PC-3 (cell line): Measurements from ENCODE around the gene MYRFL. TPM values are rescaled to one million over a fixed set of nuclear protein-coding genes. Genes with fewer than 3 reads are reported as not detected.

ENCODE experiments used
- ATAC-seq: fragments of 200-7000 bp; cut with Tn5 transposase; 2 replicates; pipeline ENCODE4 v1.9.1; 2020; ENCODE audit warnings: mild to moderate bottlenecking, moderate library complexity
- BruUV-seq: library from RNA; stranded (reverse); fragments of 400-500 nt; replicated peaks from 2 replicates; lab custom pipeline; 2021; lab: Mats Ljungman, UMichigan
- CTCF ChIA-PET: fragments of 300-600 bp; sonication (Branson Sonifier 250); formaldehyde crosslinking; loops from one replicate; lab custom pipeline; 2022; ENCODE audit warnings: antibody characterized with exemption; lab: Charles Lee
- POLR2A ChIA-PET: fragments of 300-600 bp; sonication (Branson Sonifier 250); formaldehyde crosslinking; loops from one replicate; lab custom pipeline; 2022; ENCODE audit warnings: antibody characterized with exemption; ENCODE audit not compliant: unreplicated experiment; lab: Charles Lee
- DNase-seq: peaks from one replicate; pipeline ENCODE4 v3.0.0-alpha.2; 2015
- H2AFZ ChIP-seq: fragments of 300-600 bp; sonication (generic); 2 replicates; pipeline ENCODE4 v1.6.0; 2016; ENCODE audit warnings: antibody characterized with exemption, low read length
- H3F3A ChIP-seq: fragments of 300-600 bp; sonication (generic); one replicate; pipeline ENCODE4 v1.6.0; 2017; ENCODE audit warnings: antibody characterized with exemption, low read length, control low read depth, mild to moderate bottlenecking; ENCODE audit not compliant: unreplicated experiment
- H3K27ac ChIP-seq: fragments of 300-600 bp; sonication (generic); 2 replicates; pipeline ENCODE4 v1.5.1; 2016; ENCODE audit warnings: mild to moderate bottlenecking, low read length
- H3K27me3 ChIP-seq: fragments of 300-600 bp; sonication (generic); 2 replicates; pipeline ENCODE4 v1.6.1; 2016; ENCODE audit warnings: low read length, mixed read lengths
- H3K36me3 ChIP-seq: fragments of 300-600 bp; sonication (generic); 2 replicates; pipeline ENCODE4 v1.6.1; 2016; ENCODE audit warnings: low read depth, mixed run types, low read length, mixed read lengths
- H3K4me1 ChIP-seq: fragments of 300-600 bp; sonication (generic); 2 replicates; pipeline ENCODE4 v1.5.1; 2016; ENCODE audit warnings: low read length; ENCODE audit not compliant: insufficient read depth
- H3K4me2 ChIP-seq: fragments of 300-600 bp; sonication (generic); 2 replicates; pipeline ENCODE4 v1.6.0; 2016; ENCODE audit warnings: low read length
- H3K4me3 ChIP-seq: fragments of 300-600 bp; sonication (generic); 2 replicates; pipeline ENCODE4 v1.5.1; 2016; ENCODE audit warnings: mild to moderate bottlenecking, low read length, mixed read lengths
- H3K79me2 ChIP-seq: fragments of 300-600 bp; sonication (generic); 2 replicates; pipeline ENCODE4 v1.6.1; 2017; ENCODE audit warnings: low read length, mixed read lengths
- H3K9ac ChIP-seq: fragments of 300-600 bp; sonication (generic); 2 replicates; pipeline ENCODE4 v1.6.0; 2016; ENCODE audit warnings: mild to moderate bottlenecking, low read length
- H3K9me2 ChIP-seq: fragments of 300-600 bp; sonication (generic); replicated peaks from 2 replicates; pipeline ENCODE4 v1.6.1; 2016; ENCODE audit warnings: mixed run types, low read length, mixed read lengths
- H3K9me3 ChIP-seq: fragments of 300-600 bp; sonication (generic); 2 replicates; pipeline ENCODE4 v1.6.1; 2016; ENCODE audit warnings: low read length, mixed read lengths
- H4K20me1 ChIP-seq: fragments of 300-600 bp; sonication (generic); 2 replicates; pipeline ENCODE4 v1.6.1; 2016; ENCODE audit warnings: low read length, mixed read lengths
- CTCF ChIP-seq: fragments of 300-600 bp; sonication (generic); conservative IDR thresholded peaks from 2 replicates; pipeline ENCODE4 v1.5.1; 2017; ENCODE audit warnings: antibody characterized with exemption, low read depth, mild to moderate bottlenecking, low read length
- EZH2 ChIP-seq: fragments of 300-600 bp; sonication (generic); IDR thresholded peaks from one replicate; pipeline ENCODE4 v1.6.1; 2017; ENCODE audit warnings: antibody characterized with exemption, mild to moderate bottlenecking, low read length; ENCODE audit not compliant: unreplicated experiment
- EZH2phosphoT487 ChIP-seq: fragments of 300-600 bp; sonication (generic); IDR thresholded peaks from 2 replicates; pipeline ENCODE4 v1.6.1; 2018; ENCODE audit warnings: mild to moderate bottlenecking, antibody characterized with exemption, low read length, borderline replicate concordance
- intact Hi-C: fragments of 100-400 bp; cut with micrococcal nuclease; formaldehyde crosslinking; loops from 2 replicates; pipeline ENCODE4 v1.9.0; 2023
- total RNA-seq: library from RNA; depleted of rRNA; stranded (reverse); fragments of >200 nt; gene quantifications from 2 replicates; pipeline ENCODE4 v1.2.3, GENCODE V29; 2014

MYRFL gene
- total RNA-seq, 1 experiment from 2014 or later: not detected

- no TSS peak for BruUV-seq
- H3F3A ChIP-seq: peaks cover 3% of the 10 kb centered on the region
- H3K9me2 ChIP-seq: no peaks in the 10 kb centered on the region
- peaks cover 27% of the 10 kb centered on the region for H3K4me1 ChIP-seq
- CTCF ChIA-PET: no interaction called here
- no peaks in the 10 kb centered on the region for H3K36me3 ChIP-seq
- no peaks in the 10 kb centered on the region for H3K9me3 ChIP-seq
- H3K79me2 ChIP-seq: no peaks in the 10 kb centered on the region
- H4K20me1 ChIP-seq: no peaks in the 10 kb centered on the region
- intact Hi-C loops: loop anchor here (2.0 kb wide), 1 partner anchor 19 kb away; no protein-coding TSS in a partner anchor
- H3K27ac ChIP-seq: no peak overlapping the region
- no peaks in the 10 kb centered on the region for H3K27me3 ChIP-seq
- POLR2A ChIA-PET: no interaction called here
- TF ChIP-seq CTCF: peak; percentile 61
- TF ChIP-seq EZH2phosphoT487: no peak
- H2AFZ ChIP-seq: no peak overlapping the region
- H3K4me3 ChIP-seq: no peak overlapping the region
- DNase-seq: peak; percentile 56
- H3K9ac ChIP-seq: no peak overlapping the region
- no peak overlapping the region for H3K4me2 ChIP-seq
- ATAC-seq: peak; percentile 16; the same call in 1 of the 2 replicates
Measured at GRCh38 chr12:69985656-69986055, 160.6 kb downstream of the MYRFL start.

- ATAC-seq: no peak
- POLR2A ChIA-PET: no interaction called here
Measured at GRCh38 chr12:69986114-69986513, 161.1 kb downstream of the MYRFL start.

More at GRCh38 chr12:69986114-69986513, 161.1 kb downstream of the MYRFL start:
- H3K4me3 ChIP-seq: no peak overlapping the region
- peaks cover 27% of the 10 kb centered on the region for H3K4me1 ChIP-seq
- DNase-seq: no peak
- H3K36me3 ChIP-seq: no peaks in the 10 kb centered on the region
- peaks cover 3% of the 10 kb centered on the region for H3F3A ChIP-seq
- no peak overlapping the region for H3K27ac ChIP-seq
- no peaks in the 10 kb centered on the region for H4K20me1 ChIP-seq
- H3K9ac ChIP-seq: no peak overlapping the region
- H3K9me3 ChIP-seq: no peaks in the 10 kb centered on the region
- H3K4me2 ChIP-seq: no peak overlapping the region
- no peaks in the 10 kb centered on the region for H3K27me3 ChIP-seq
- CTCF ChIA-PET: no interaction called here
- intact Hi-C loops: loop anchor here (2.0 kb wide), 1 partner anchor 19 kb away; no protein-coding TSS in a partner anchor
- no peaks in the 10 kb centered on the region for H3K79me2 ChIP-seq
- no peaks in the 10 kb centered on the region for H3K9me2 ChIP-seq
- TF ChIP-seq EZH2 (no peak), EZH2phosphoT487 (no peak), CTCF (no peak)
- no peak overlapping the region for H2AFZ ChIP-seq
- no TSS peak for BruUV-seq
